Measurements from ENCODE around the gene RPAP3. TPM values are rescaled to one million over a fixed set of nuclear protein-coding genes. Genes with fewer than 3 reads are reported as not detected.

Gene RPAP3
- total RNA-seq, 1 experiment from 2014 or later, result 48.9 TPM

DNA sequence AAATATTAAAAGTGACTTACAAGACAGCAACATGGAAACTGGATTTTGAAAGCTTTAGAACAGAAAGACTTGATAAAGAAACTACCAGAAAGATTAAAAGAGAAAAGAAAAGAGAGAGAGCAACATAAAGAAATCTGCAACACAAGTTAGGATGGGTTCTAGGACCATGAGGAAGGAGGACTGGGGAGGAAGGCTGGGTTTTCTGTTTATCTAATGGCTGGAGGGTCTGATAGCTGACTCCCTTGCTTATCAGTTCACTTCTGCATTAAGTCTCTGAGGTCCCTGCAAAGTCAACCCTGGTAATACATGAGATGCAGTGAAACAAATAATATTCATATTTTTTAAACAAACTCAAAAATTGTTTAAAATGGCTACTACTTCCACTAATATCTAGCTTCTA, 90.1 kb downstream of the RPAP3 start:
- Histone ChIP-seq H3K9me3 (ENCODE audit: control insufficient read depth, low read depth, low read length) (peaks cover 20% of the 10 kb centered on the region), H2BK5ac (ENCODE audit: insufficient read length, low read length) (no peak overlapping the region), H3T11ph (ENCODE audit: low read length) (no peak overlapping the region), H3K9ac (ENCODE audit: extremely low read depth, insufficient read length, low read length) (no peak overlapping the region), H2AK5ac (ENCODE audit: insufficient read length, low read length) (no peak overlapping the region), H3K27ac (ENCODE audit: insufficient read length, low read depth, low read length) (no peak overlapping the region), H3K4ac (ENCODE audit: low read depth, low read length) (no peak overlapping the region), H4K8ac (replicated peaks; ENCODE audit: insufficient read length, low read depth, low read length) (no peak overlapping the region), H2BK120ac (ENCODE audit: low read depth, low read length, poor library complexity, severe bottlenecking) (no peak overlapping the region), H3K23me2 (ENCODE audit: insufficient read length, low read depth, low read length, poor library complexity, severe bottlenecking) (no peaks in the 10 kb centered on the region), H3K79me2 (ENCODE audit: insufficient read depth, low read length) (no peaks in the 10 kb centered on the region), H3K14ac (ENCODE audit: insufficient read depth, low read length) (no peak overlapping the region), H2BK20ac (ENCODE audit: low read depth, low read length, poor library complexity, severe bottlenecking) (no peak overlapping the region), H4K20me1 (ENCODE audit: control insufficient read depth, insufficient read depth, insufficient read length) (no peaks in the 10 kb centered on the region), H3K18ac (ENCODE audit: insufficient read length, low read depth, low read length) (no peak overlapping the region), H4K91ac (ENCODE audit: insufficient read length, low read depth, low read length) (no peak overlapping the region), H3K4me1 (ENCODE audit: insufficient read depth, low read length) (no peaks in the 10 kb centered on the region), H3K4me2 (ENCODE audit: insufficient read depth, insufficient read length, low read length) (no peak overlapping the region), H3K27me3 (ENCODE audit: insufficient read depth, low read length) (no peaks in the 10 kb centered on the region), H3K23ac (ENCODE audit: insufficient read length, low read depth, low read length) (no peak overlapping the region), H3K56ac (ENCODE audit: insufficient read length, low read depth, low read length) (no peak overlapping the region), H4K5ac (ENCODE audit: insufficient read length, low read depth, low read length) (no peak overlapping the region), H3K79me1 (ENCODE audit: insufficient read depth, low read depth, low read length, poor library complexity, severe bottlenecking) (no peaks in the 10 kb centered on the region), H2AFZ (ENCODE audit: low read length) (no peak overlapping the region), H2BK12ac (ENCODE audit: insufficient read length, low read depth, low read length) (no peak overlapping the region), H2BK15ac (ENCODE audit: low read depth, low read length) (no peak overlapping the region)
- no peak for DNase-seq
- Mint-ChIP-seq H3K4me3 (no peak overlapping the region), H3K4me1 (peaks cover 0 to 3% of the 10 kb centered on the region in 2 experiments; a peak in 1 of 4 replicates), H3K9me3 (peaks cover 27 to 35% of the 10 kb centered on the region in 2 experiments), H3K27me3 (ENCODE audit: low read depth) (no peaks in the 10 kb centered on the region), H3K27ac (no peak overlapping the region), H3K36me3 (ENCODE audit: insufficient read depth in 1 of 3, low read depth in 3 of 3) (peaks cover 26 to 30% (median 28%) of the 10 kb centered on the region in 3 experiments)
- TF ChIP-seq, protein P1, sequence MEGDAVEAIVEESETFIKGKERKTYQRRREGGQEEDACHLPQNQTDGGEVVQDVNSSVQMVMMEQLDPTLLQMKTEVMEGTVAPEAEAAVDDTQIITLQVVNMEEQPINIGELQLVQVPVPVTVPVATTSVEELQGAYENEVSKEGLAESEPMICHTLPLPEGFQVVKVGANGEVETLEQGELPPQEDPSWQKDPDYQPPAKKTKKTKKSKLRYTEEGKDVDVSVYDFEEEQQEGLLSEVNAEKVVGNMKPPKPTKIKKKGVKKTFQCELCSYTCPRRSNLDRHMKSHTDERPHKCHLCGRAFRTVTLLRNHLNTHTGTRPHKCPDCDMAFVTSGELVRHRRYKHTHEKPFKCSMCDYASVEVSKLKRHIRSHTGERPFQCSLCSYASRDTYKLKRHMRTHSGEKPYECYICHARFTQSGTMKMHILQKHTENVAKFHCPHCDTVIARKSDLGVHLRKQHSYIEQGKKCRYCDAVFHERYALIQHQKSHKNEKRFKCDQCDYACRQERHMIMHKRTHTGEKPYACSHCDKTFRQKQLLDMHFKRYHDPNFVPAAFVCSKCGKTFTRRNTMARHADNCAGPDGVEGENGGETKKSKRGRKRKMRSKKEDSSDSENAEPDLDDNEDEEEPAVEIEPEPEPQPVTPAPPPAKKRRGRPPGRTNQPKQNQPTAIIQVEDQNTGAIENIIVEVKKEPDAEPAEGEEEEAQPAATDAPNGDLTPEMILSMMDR (conservative IDR thresholded peaks at IDR 0.05), result no peak

Measured in H9 (cell line).